ENCODE results near the gene ZDHHC8.
A peak's percentile ranks its signal among the peaks of the same experiment; 100 is the strongest.

DNA sequence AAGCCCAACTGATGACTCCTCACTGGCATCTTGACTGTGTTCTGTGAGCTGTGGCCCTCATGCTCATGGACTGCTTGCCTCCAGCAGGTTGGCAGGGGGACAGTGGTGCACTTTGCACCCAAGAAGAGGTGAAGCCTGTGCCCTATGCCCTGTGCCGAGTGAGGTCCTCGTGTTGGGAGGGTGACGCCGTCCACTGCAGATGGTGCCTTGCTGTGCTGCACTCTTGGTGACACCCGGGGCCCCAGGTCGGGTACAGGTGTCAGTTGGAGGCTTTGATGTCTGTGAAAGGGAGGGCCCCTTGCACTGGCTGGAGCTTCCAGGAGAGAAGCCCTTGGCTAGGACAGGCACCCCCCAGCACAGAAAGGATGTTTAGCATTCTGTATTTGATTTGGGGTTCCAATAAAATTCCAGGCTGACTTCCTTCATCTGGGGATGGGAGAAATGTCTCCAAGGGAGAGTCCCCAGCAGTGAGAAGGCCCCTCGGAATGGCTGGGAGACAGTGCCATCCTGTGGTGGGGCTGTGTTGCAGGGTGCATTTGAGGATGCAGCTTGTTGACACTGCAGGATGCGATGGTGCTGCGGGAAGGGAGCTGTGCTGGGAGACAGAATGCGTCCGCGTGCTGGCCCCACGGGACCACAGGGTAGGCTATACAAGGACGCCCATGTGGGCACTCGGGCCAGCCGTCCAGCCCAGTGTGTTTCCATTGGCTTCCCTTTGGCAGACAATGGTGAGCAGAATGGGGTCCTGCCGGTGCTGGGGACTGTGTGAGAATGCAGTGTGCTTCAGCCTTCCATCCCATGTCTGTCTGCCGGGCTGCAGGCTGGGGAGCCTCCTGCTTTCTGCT, 2.5 kb upstream of the ZDHHC8 start:
- TF ChIP-seq CTCF (IDR thresholded peaks at IDR 0.05): peak; percentile 44 to 59 (median 50)
- TF ChIP-seq POLR2A (IDR thresholded peaks at IDR 0.05): no peak

All from right lobe of liver (tissue), 4 donors.